BLaER1 (cell line): ENCODE results near the gene NEK5.
"Not testable (repeated sequence)": the region's sequence is repeated elsewhere in the genome, so short reads cannot be mapped to it uniquely, and the experiment has no call there.

Source experiments
- H3K27ac ChIP-seq: shearing (Covaris generic); formaldehyde crosslinking; 2 replicates; pipeline ENCODE4 v1.8.1; 2022
- H3K27me3 ChIP-seq: shearing (Covaris generic); formaldehyde crosslinking; 2 replicates; pipeline ENCODE4 v1.8.1; 2022
- H3K36me3 ChIP-seq: shearing (Covaris generic); formaldehyde crosslinking; 2 replicates; pipeline ENCODE4 v1.8.1; 2022
- H3K4me1 ChIP-seq: shearing (Covaris generic); formaldehyde crosslinking; 2 replicates; pipeline ENCODE4 v1.8.1; 2022
- H3K4me2 ChIP-seq: shearing (Covaris generic); formaldehyde crosslinking; 2 replicates; pipeline ENCODE4 v1.8.1; 2022
- H3K4me3 ChIP-seq: shearing (Covaris generic); formaldehyde crosslinking; 2 replicates; pipeline ENCODE4 v1.8.1; 2022
- H3K9ac ChIP-seq: shearing (Covaris generic); formaldehyde crosslinking; 2 replicates; pipeline ENCODE4 v1.8.1; 2022
- H3K9me3 ChIP-seq: shearing (Covaris generic); formaldehyde crosslinking; 2 replicates; pipeline ENCODE4 v1.8.1; 2022
- H4K20me1 ChIP-seq: shearing (Covaris generic); formaldehyde crosslinking; 2 replicates; pipeline ENCODE4 v1.8.1; 2022
- Cebpa-rat ChIP-seq: shearing (Covaris generic); IDR thresholded peaks from 2 replicates; pipeline ENCODE4 v1.8.1; 2022

NEK5 gene

GRCh38 chr13:52036037-52036436 is 92.8 kb downstream of the NEK5 start:
- TF ChIP-seq Cebpa-rat = no peak
- peaks cover 1% of the 10 kb centered on the region; the same call in 1 of the 2 replicates for H3K36me3 ChIP-seq
- H3K27me3 ChIP-seq = no peaks in the 10 kb centered on the region
- H4K20me1 ChIP-seq = 0 out of 2 replicates have a peak, but pooled peaks cover 11% of the 10 kb centered on the region
- no peak overlapping the region for H3K27ac ChIP-seq
- H3K9ac ChIP-seq = no peak overlapping the region
- H3K4me2 ChIP-seq = no peak overlapping the region
- no peak overlapping the region for H3K4me3 ChIP-seq
- H3K4me1 ChIP-seq = no peaks in the 10 kb centered on the region
- H3K9me3 ChIP-seq = no peaks in the 10 kb centered on the region

GRCh38 chr13:52034616-52035226 is 94.2 kb downstream of the NEK5 start:
- Histone ChIP-seq H3K4me1 (no peaks in the 10 kb centered on the region), H3K4me2 (no peak overlapping the region), H3K27ac (no peak overlapping the region), H4K20me1 (0 out of 2 replicates have a peak, but pooled peaks cover 11% of the 10 kb centered on the region), H3K36me3 (peaks cover 14% of the 10 kb centered on the region), H3K27me3 (no peaks in the 10 kb centered on the region), H3K9ac (no peak overlapping the region), H3K9me3 (no peaks in the 10 kb centered on the region), H3K4me3 (no peak overlapping the region)
- TF ChIP-seq Cebpa-rat = no peak

- H4K20me1 ChIP-seq = 0 out of 2 replicates have a peak, but pooled peaks cover 11% of the 10 kb centered on the region
- TF ChIP-seq Cebpa-rat = no peak
- H3K9ac ChIP-seq = no peak overlapping the region
- H3K4me3 ChIP-seq = no peak overlapping the region
- H3K27ac ChIP-seq = no peak overlapping the region
- H3K9me3 ChIP-seq = no peaks in the 10 kb centered on the region
- H3K4me1 ChIP-seq = no peaks in the 10 kb centered on the region
- H3K36me3 ChIP-seq = peaks cover 31% of the 10 kb centered on the region
- H3K27me3 ChIP-seq = no peaks in the 10 kb centered on the region
- H3K4me2 ChIP-seq = no peak overlapping the region
These were observed 95.8 kb downstream of the NEK5 start for GRCh38 chr13:52033039-52033438.

- peaks cover 24% of the 10 kb centered on the region; the same call in 1 of the 2 replicates for H4K20me1 ChIP-seq
- H3K4me3 ChIP-seq, H3K27me3 ChIP-seq, H3K4me1 ChIP-seq, H3K4me2 ChIP-seq, H3K27ac ChIP-seq, H3K9ac ChIP-seq, H3K9me3 ChIP-seq: not testable (repeated sequence)
- H3K36me3 ChIP-seq = peaks cover 57% of the 10 kb centered on the region
These were observed 98.5 kb downstream of the NEK5 start for GRCh38 chr13:52030401-52030800.

GRCh38 chr13:52029569-52029968 is 99.3 kb downstream of the NEK5 start:
- Histone ChIP-seq H3K27me3 (no peaks in the 10 kb centered on the region), H4K20me1 (peaks cover 24% of the 10 kb centered on the region; the same call in 1 of the 2 replicates), H3K4me2 (no peak overlapping the region), H3K9me3 (no peaks in the 10 kb centered on the region), H3K4me1 (no peaks in the 10 kb centered on the region), H3K27ac (no peak overlapping the region), H3K4me3 (no peak overlapping the region), H3K9ac (no peak overlapping the region), H3K36me3 (peaks cover 65% of the 10 kb centered on the region)
- TF ChIP-seq Cebpa-rat = no peak

- H4K20me1 ChIP-seq = peaks cover 13% of the 10 kb centered on the region; the same call in 1 of the 2 replicates
- no peaks in the 10 kb centered on the region for H3K27me3 ChIP-seq
- no peaks in the 10 kb centered on the region for H3K4me1 ChIP-seq
- H3K36me3 ChIP-seq = peaks cover 81% of the 10 kb centered on the region
- H3K4me2 ChIP-seq = no peak overlapping the region
- no peak overlapping the region for H3K4me3 ChIP-seq
- TF ChIP-seq Cebpa-rat = no peak
- H3K9me3 ChIP-seq = no peaks in the 10 kb centered on the region
- no peak overlapping the region for H3K9ac ChIP-seq
- no peak overlapping the region for H3K27ac ChIP-seq
These were observed 101.0 kb downstream of the NEK5 start for GRCh38 chr13:52027832-52028231.

GRCh38 chr13:52026246-52026626 is 102.6 kb downstream of the NEK5 start:
- Histone ChIP-seq H3K4me3 (no peak overlapping the region), H3K9ac (no peak overlapping the region), H3K36me3 (peaks cover 97% of the 10 kb centered on the region), H4K20me1 (peaks cover 18% of the 10 kb centered on the region; the same call in 1 of the 2 replicates), H3K4me2 (no peak overlapping the region), H3K27me3 (no peaks in the 10 kb centered on the region), H3K4me1 (no peaks in the 10 kb centered on the region), H3K27ac (no peak overlapping the region), H3K9me3 (no peaks in the 10 kb centered on the region)
- TF ChIP-seq Cebpa-rat = no peak

GRCh38 chr13:52025475-52026245 is 103.2 kb downstream of the NEK5 start:
- H3K9ac ChIP-seq = no peak overlapping the region
- no peak overlapping the region for H3K4me2 ChIP-seq
- H3K27ac ChIP-seq = no peak overlapping the region
- H4K20me1 ChIP-seq = peaks cover 18% of the 10 kb centered on the region; the same call in 1 of the 2 replicates
- H3K27me3 ChIP-seq = no peaks in the 10 kb centered on the region
- H3K4me3 ChIP-seq = no peak overlapping the region
- H3K9me3 ChIP-seq = no peaks in the 10 kb centered on the region
- TF ChIP-seq Cebpa-rat = no peak
- H3K36me3 ChIP-seq = peaks cover 98% of the 10 kb centered on the region
- no peaks in the 10 kb centered on the region for H3K4me1 ChIP-seq

GRCh38 chr13:52024481-52024880 is 104.4 kb downstream of the NEK5 start, which contains the start of gene UTP14C:
Gene UTP14C, plus strand, starts transcription at chr13:52024691. Its CDS starts 4,114 bp downstream, at chr13:52028805.
- H3K27ac ChIP-seq = no peak within 1 kb of the TSS
- no peak within 1 kb of the TSS for H3K4me3 ChIP-seq
- H3K4me1 ChIP-seq = no peaks in the 10 kb centered on the region
- no peaks in the 10 kb centered on the region for H3K27me3 ChIP-seq
- H3K36me3 ChIP-seq = peaks cover 98% of the 10 kb centered on the region
- H3K4me2 ChIP-seq = no peak within 1 kb of the TSS
- H4K20me1 ChIP-seq = peaks cover 18% of the 10 kb centered on the region; the same call in 1 of the 2 replicates
- no peak within 1 kb of the TSS for H3K9ac ChIP-seq
- no peak for TF ChIP-seq Cebpa-rat
- no peaks in the 10 kb centered on the region for H3K9me3 ChIP-seq

- Histone ChIP-seq H3K36me3 (peaks cover 95% of the 10 kb centered on the region), H3K4me2 (no peak overlapping the region)
These were observed 106.5 kb downstream of the NEK5 start for GRCh38 chr13:52022356-52022755.

More at GRCh38 chr13:52022356-52022755, 106.5 kb downstream of the NEK5 start:
- TF ChIP-seq Cebpa-rat = no peak
- H3K4me3 ChIP-seq = no peak overlapping the region
- peaks cover 27% of the 10 kb centered on the region; the same call in 1 of the 2 replicates for H4K20me1 ChIP-seq
- H3K9me3 ChIP-seq = no peaks in the 10 kb centered on the region
- H3K4me1 ChIP-seq = no peaks in the 10 kb centered on the region
- no peak overlapping the region for H3K9ac ChIP-seq
- no peaks in the 10 kb centered on the region for H3K27me3 ChIP-seq
- no peak overlapping the region for H3K27ac ChIP-seq
